Spleen (tissue), 11 donors: ENCODE measurements around the gene NEK1. TPM values are rescaled to one million over a fixed set of nuclear protein-coding genes. Genes with fewer than 3 reads are reported as not detected.

ENCODE experiments used
- DNase-seq: peaks from one replicate; pipeline ENCODE4 v3.0.0-alpha.2; 2020
- H3K27ac ChIP-seq, 8 donors: fragments of 200-600 bp; sonication (generic) in 7 of 8; 1 replicate in 4 of 8; 2 replicates in 4 of 8; pipeline versions ENCODE4 v1.5.0 to v1.8.0; 2016 to 2021; ENCODE audit warnings: inconsistent platforms in 4 of 8, mild to moderate bottlenecking in 4 of 8, moderate library complexity in 1 of 8
- H3K27me3 ChIP-seq, 7 donors: fragments of 200-600 bp; sonication (generic) in 6 of 7; replicated peaks in 1 of 7; 1 replicate in 4 of 7; 2 replicates in 3 of 7; pipeline versions ENCODE4 v1.5.0 to v1.8.0; 2016 to 2021; ENCODE audit warnings: inconsistent platforms in 3 of 7, mild to moderate bottlenecking in 1 of 7
- H3K36me3 ChIP-seq, 6 donors: fragments of 200-600 bp; sonication (generic) in 5 of 6; 1 replicate in 4 of 6; 2 replicates in 2 of 6; pipeline versions ENCODE4 v1.5.0 to v1.8.0; 2016 to 2021; ENCODE audit warnings: inconsistent platforms in 2 of 6
- H3K4me1 ChIP-seq, 6 donors: fragments of 200-600 bp; sonication (generic) in 5 of 6; 1 replicate in 3 of 6; 2 replicates in 3 of 6; pipeline versions ENCODE4 v1.5.0 to v1.8.0; 2016 to 2021; ENCODE audit warnings: inconsistent platforms in 3 of 6
- H3K4me3 ChIP-seq, 8 donors: fragments of 200-600 bp; sonication (generic) in 7 of 8; 1 replicate in 4 of 8; 2 replicates in 4 of 8; pipeline versions ENCODE4 v1.5.0 to v1.8.0; 2016 to 2021; ENCODE audit warnings: inconsistent platforms in 4 of 8, mild to moderate bottlenecking in 4 of 8, moderate library complexity in 2 of 8
- H3K9me3 ChIP-seq, 8 donors: fragments of 200-600 bp; sonication (generic) in 7 of 8; 1 replicate in 4 of 8; 2 replicates in 4 of 8; pipeline versions ENCODE4 v1.5.0 to v1.8.0; 2016 to 2021; ENCODE audit warnings: inconsistent platforms in 4 of 8
- CTCF ChIP-seq, 11 experiments: fragments of 200-600 bp in 7 of 11; fragments of 450-650 bp in 4 of 11; sonication (generic) in 4 of 11; IDR thresholded peaks in 8 of 11; conservative IDR thresholded peaks in 3 of 11; 1 replicate in 7 of 11; 2 replicates in 4 of 11; pipeline versions ENCODE4 v1.4.0 to v1.8.0; 2016 to 2021; ENCODE audit warnings: antibody characterized with exemption in 11 of 11, inconsistent platforms in 4 of 11, mild to moderate bottlenecking in 1 of 11
- POLR2A ChIP-seq, 3 donors: fragments of 450-650 bp; IDR thresholded peaks; one replicate each; pipeline ENCODE4 v1.5.1; 2017; ENCODE audit warnings: antibody characterized with exemption in 3 of 3, mild to moderate bottlenecking in 1 of 3
- POLR2AphosphoS5 ChIP-seq, 3 donors: sonication (generic); formaldehyde crosslinking; IDR thresholded peaks; one replicate each; pipeline ENCODE4 v1.5.1; 2017; ENCODE audit warnings: antibody characterized with exemption in 3 of 3
- WGBS, 5 donors: extraction: QIAGEN DNeasy Blood & Tissue Kit in 3 of 5; methylation state at CpG; one replicate each; pipeline versions ENCODE4 v1.1.5 to v1.1.7; 2013 to 2018; 5-methylcytosine and 5-hydroxymethylcytosine counted together
- intact Hi-C: fragments of 100-400 bp; cut with DNase I; formaldehyde crosslinking; loops from one replicate; pipeline ENCODE4 v1.15.0; 2023; ENCODE audit warnings: low total_unique reads
- polyA plus RNA-seq, 3 donors: library from polyadenylated mRNA; stranded (reverse); fragments of 200-250 nt; gene quantifications; one replicate each; pipeline ENCODE4 v1.2.1, GENCODE V29; 2013
- total RNA-seq, 7 donors: library from RNA; depleted of rRNA in 3 of 7; stranded (reverse); fragments of >200 nt in 3 of 7; fragmentation: NEBNext Ultra II Directional in 4 of 7; extraction: Animal tissue kit (Norgen Biotek cat#: 25700) in 4 of 7; gene quantifications; one replicate each; pipeline versions ENCODE4 v1.1.0 to v1.2.1, GENCODE V29; 2016 to 2021
- donor health status: healthy with polysubstance abuse.
- donor health status: DM: no; HTN: no; CAD: no; lungs with moderate emphysema.
- donor health status: DM: no; HTN: no; CAD: no.
- donor health status: Bipolar disorder and iron deficiency.
- donor health status: healthy.
- donor health status: DM: no; HTN: no; CAD: no.
- donor health status: DM: yes; HTN: yes; CAD: no.

NEK1 gene
- total and polyA plus RNA-seq, 10 donors = 3.0 to 20.0 (median 11.1) TPM

GRCh38 chr4:169398316-169398715 lies 214.1 kb downstream of the NEK1 start:
- TF ChIP-seq POLR2AphosphoS5 (IDR thresholded peaks at IDR 0.05) (no peak), CTCF (IDR thresholded peaks at IDR 0.05 in 8 of 11, conservative IDR thresholded peaks at IDR 0.05 in 3 of 11) (no peak)
- Histone ChIP-seq H3K36me3 (peaks cover 0 to 32% (median 1%) of the 10 kb centered on the region in 6 donors), H3K4me3 (no peak overlapping the region), H3K4me1 (no peaks in the 10 kb centered on the region), H3K9me3 (no peaks in the 10 kb centered on the region), H3K27me3 (no peaks in the 10 kb centered on the region), H3K27ac (no peak overlapping the region)
- no peak for DNase-seq
- intact Hi-C loops = no loop called here

- WGBS, 5 donors = 83 to 99% (median 92%) methylated on average over 2 of the region's 2 CpGs
- H3K36me3 ChIP-seq = peaks cover 0 to 32% (median 1%) of the 10 kb centered on the region in 6 donors
- H3K9me3 ChIP-seq = no peaks in the 10 kb centered on the region
- H3K27ac ChIP-seq = no peak overlapping the region
- H3K27me3 ChIP-seq = no peaks in the 10 kb centered on the region
- TF ChIP-seq POLR2AphosphoS5 (IDR thresholded peaks at IDR 0.05) (no peak), CTCF (IDR thresholded peaks at IDR 0.05 in 8 of 11, conservative IDR thresholded peaks at IDR 0.05 in 3 of 11) (no peak), POLR2A (IDR thresholded peaks at IDR 0.05) (no peak)
- intact Hi-C loops = no loop called here
- no peak for DNase-seq
- no peaks in the 10 kb centered on the region for H3K4me1 ChIP-seq
- H3K4me3 ChIP-seq = no peak overlapping the region
Measured at GRCh38 chr4:169397762-169398161, 214.6 kb downstream of the NEK1 start.

- H3K27ac ChIP-seq = no peak overlapping the region
- no peaks in the 10 kb centered on the region for H3K27me3 ChIP-seq
- intact Hi-C loops = no loop called here
- 63 to 71% (median 67%) methylated on average over 3 of the region's 3 CpGs for WGBS, 5 donors
- H3K9me3 ChIP-seq = peaks cover 0 to 24% (median 6%) of the 10 kb centered on the region in 8 donors
- no peak for TF ChIP-seq POLR2AphosphoS5 (IDR thresholded peaks at IDR 0.05)
- TF ChIP-seq POLR2A (IDR thresholded peaks at IDR 0.05) = no peak
- no peak for TF ChIP-seq CTCF (IDR thresholded peaks at IDR 0.05 in 8 of 11, conservative IDR thresholded peaks at IDR 0.05 in 3 of 11)
- no peak for DNase-seq
- no peak overlapping the region for H3K4me3 ChIP-seq
- no peaks in the 10 kb centered on the region for H3K36me3 ChIP-seq
- H3K4me1 ChIP-seq = no peaks in the 10 kb centered on the region
Measured at GRCh38 chr4:169385376-169385775, 227.0 kb downstream of the NEK1 start.

- no peaks in the 10 kb centered on the region for H3K36me3 ChIP-seq
- no peaks in the 10 kb centered on the region for H3K4me1 ChIP-seq
- no peaks in the 10 kb centered on the region for H3K27me3 ChIP-seq
- WGBS, 5 donors = 87 to 95% (median 90%) methylated on average over 3 of the region's 3 CpGs
- intact Hi-C loops = no loop called here
- H3K4me3 ChIP-seq = no peak overlapping the region
- no peak for DNase-seq
- no peak overlapping the region for H3K27ac ChIP-seq
- TF ChIP-seq POLR2AphosphoS5 (IDR thresholded peaks at IDR 0.05) (no peak), CTCF (IDR thresholded peaks at IDR 0.05 in 8 of 11, conservative IDR thresholded peaks at IDR 0.05 in 3 of 11) (no peak), POLR2A (IDR thresholded peaks at IDR 0.05) (no peak)
- H3K9me3 ChIP-seq = peaks cover 0 to 29% (median 8%) of the 10 kb centered on the region in 8 donors
Measured at GRCh38 chr4:169384779-169385178, 227.6 kb downstream of the NEK1 start.
